HG03095 (cell line): ENCODE measurements around the gene ATP13A1.
A peak's percentile ranks its signal among the peaks of the same experiment; 100 is the strongest.
"Not testable (repeated sequence)": the region's sequence is repeated elsewhere in the genome, so short reads cannot be mapped to it uniquely, and the experiment has no call there.

Experiments used
- ATAC-seq: cut with Tn5 transposase; IDR thresholded peaks from one replicate; pipeline ENCODE4 v1.9.1; 2021; ENCODE audit warnings: moderate library complexity; ENCODE audit not compliant: unreplicated experiment

ATP13A1 gene

DNA sequence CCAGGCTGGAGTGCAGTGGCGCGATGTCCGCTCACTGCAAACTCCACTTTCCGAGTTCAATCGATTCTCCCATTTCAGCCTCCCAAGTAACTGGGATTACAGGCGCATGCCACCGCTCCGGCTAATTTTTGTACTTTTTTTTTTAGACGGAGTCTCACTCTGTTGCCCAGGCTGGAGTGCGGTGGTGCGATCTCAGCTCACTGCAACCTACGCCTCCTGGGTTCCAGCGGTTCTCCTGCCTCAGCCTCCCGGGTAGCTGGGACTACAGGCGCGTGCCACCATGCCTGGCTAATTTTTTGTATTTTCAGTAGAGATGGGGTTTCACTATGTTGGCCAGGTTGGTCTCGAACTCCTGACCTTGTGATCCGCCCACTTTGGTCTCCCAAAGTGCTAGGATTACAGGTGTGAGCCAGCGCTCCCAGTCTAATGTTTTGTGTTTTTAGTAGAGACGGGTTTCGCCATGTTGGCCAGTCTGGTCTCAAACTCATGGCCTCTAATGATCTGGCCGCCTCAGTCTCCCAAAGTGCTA, 2.0 kb upstream of the ATP13A1 start:
- ATAC-seq = not testable (repeated sequence)

- ATAC-seq = no peak
Measured at GRCh38 chr19:19662871-19663255, 613 bp downstream of the ATP13A1 start.

DNA sequence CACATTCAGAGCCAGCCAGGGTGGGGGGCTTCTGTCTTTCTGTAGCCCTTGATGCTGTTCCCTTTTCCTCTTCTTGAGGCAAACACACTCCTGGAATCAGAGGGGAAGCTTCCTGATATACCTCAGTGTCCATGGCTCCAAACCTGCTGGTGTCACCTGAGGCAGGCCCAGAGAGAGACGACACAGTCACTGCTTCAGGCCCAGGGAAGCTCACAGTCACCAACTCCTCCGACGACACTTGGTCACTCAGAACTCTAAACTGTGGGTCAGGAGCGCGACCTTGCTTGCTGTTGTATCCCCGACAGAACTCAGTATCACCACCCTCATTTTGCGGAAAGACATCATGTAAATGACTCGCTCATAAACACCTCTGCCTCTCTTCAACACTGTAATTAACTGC, 1.1 kb downstream of the ATP13A1 start:
- no peak for ATAC-seq

DNA sequence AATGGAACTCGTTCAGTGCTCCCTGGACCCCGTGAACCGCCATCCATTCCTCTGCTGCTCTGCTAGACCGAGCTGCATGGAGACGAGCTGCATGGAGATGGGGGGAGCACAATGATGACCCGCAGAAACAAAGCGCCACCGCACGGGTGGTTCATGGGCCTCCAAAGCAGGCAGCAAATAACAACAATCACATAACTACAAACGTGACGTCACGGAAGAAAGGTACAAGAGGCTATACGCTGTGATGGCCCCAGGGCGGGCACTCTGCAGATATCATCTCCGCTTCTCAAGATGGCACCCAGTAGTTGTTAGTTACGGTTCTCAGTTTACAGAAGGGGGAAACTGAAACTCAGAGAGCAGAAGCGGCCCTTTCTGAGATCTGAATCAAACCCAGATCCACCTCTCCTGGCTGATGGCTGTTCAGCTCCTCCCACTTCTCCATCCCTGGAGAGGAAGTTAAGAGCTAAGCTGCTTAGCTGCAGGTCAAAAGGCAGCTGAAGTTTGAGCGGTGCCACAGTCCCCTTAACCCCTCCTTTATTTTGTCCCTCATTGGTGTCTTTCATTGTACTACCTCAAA, 1.7 kb downstream of the ATP13A1 start:
- ATAC-seq = peak; percentile 40

DNA sequence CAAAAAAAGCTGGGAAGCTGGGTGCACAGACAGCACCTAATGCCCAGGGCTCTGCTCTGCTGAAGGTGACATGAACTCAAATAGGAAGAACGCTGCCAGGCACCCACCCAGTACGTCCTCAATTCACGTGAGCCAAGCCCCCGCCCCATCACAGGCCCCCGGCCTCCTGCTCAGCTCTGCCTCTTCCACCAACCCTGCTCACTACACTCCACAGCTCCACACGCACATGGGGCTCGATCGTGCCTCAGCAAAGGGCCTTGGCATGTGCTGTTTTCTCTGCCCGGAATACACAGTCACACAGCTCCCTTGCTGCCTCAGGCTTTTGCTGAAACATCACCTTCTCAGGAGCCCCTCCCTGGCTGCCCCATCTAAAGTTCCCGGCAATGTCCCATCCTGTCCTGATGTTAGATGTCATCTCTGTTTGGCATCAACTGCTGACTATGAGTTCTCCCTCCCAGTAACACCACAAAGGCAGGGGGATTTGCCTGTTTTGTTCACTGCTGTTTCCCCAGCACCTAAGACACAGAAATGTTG, 2.3 kb downstream of the ATP13A1 start:
- no peak for ATAC-seq

DNA sequence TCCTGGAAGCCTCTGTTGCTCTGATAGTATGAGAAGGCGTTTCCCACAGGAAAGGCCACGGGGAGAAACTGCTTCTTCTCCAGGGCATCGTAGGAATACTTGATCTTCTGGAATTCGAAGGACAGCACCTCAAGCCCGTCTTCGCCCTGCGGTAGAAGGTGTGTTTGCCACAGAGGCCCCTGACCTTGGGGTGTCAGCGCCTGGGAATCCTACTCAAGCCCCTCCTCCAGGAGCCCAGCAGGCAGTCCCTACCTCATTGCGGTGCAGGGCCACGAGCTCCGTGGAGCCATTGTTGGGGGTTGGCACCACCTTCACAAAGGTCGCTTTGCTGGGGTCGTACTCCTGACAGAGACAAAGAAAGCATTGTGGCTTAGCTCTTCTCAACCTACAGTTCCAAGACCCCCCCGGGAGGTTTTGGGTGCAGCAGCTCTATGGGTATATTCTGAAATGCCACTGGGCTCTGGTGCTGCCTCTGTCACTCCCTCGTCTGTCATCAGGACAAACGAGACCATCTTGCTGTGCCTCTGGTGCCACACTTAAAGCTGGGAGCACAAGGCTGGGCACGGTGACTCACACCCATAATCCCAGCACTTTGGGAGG, 3.7 kb downstream of the ATP13A1 start:
- no peak for ATAC-seq

DNA sequence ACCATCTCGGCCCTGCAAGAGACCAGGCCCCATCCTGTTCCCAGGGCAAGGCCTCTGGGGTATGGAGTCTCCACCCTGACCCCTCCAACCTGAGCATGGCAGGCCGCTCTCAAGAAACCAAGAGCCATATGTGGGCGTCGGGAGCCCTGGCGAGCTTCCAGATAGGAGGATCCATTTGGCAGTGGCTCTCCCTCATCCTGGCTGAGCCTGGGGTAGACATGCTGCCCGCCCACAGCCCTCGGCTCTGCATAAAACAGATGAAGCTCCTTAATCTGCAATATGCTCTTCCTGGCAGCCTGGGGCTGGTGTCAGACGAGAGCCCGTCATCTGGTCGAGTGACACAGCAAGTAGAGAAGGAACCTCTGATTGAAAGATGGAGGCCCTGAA, 6.1 kb downstream of the ATP13A1 start:
- ATAC-seq = no peak

GRCh38 chr19:19656451-19657396, 6.8 kb downstream of the ATP13A1 start:
- no peak for ATAC-seq

DNA sequence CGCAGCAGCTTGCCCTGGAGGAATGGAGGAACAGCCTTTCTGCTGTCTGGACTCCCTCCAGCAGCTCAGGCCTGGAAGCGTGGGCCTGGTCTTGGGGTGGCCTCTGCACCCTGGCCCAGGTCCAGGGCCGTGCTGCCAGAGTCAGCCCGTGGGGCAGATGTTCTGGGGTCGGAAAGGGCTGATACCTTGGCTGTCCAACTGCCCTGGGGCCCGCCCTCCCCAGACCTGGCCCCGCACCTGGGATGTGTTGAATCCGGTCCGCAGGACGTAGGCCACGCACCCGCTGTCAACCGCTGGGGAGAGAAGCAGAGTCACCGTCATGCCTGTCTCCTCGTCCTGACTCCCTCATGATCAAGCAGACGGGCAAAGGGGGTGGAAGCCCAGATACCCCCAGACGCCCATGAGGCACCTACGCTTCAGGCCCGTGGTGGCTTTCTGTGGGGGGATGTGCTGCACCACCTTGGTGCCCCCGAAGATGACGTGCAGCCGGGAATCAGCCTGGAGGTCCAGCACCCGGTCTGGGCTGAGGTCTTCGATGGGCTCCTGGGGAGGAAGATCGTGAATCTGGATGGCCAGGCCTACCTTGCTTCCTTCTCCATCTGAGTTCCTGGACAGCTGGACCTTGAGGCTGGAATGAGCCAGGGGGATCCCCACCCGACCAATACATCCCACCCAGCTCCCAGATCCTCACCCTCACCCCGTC, 7.7 kb downstream of the ATP13A1 start:
- ATAC-seq = no peak

DNA sequence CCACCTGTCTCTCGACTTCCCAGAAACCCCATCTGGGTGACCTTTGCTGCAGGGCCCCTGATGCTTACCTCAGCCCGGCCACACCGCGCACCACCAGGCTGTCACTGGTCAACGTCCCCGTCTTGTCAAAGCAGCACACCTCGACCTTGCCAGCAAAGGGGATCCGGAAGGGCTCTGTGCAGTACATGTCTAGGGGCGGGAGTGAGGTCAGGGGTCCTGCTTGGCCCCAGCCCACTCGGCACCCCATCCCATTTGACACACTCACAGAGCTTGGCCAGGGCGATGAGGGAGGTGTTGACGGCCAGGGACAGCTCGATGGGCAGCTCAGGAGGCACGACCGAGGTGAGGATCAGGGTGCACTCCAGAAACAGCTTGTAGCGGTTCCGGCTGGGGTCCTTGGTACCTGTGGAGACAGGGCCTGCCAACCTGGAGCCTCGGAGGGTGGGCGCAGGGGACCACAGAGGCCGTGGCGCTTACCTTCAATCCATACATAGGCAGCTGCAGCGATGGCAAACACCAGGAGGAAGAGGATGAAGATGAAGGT, 8.4 kb downstream of the ATP13A1 start:
- no peak for ATAC-seq

- ATAC-seq = no peak
Measured at GRCh38 chr19:19654441-19654840, 9.0 kb downstream of the ATP13A1 start.

- ATAC-seq = no peak
Measured at GRCh38 chr19:19653597-19654147, 9.8 kb downstream of the ATP13A1 start.

DNA sequence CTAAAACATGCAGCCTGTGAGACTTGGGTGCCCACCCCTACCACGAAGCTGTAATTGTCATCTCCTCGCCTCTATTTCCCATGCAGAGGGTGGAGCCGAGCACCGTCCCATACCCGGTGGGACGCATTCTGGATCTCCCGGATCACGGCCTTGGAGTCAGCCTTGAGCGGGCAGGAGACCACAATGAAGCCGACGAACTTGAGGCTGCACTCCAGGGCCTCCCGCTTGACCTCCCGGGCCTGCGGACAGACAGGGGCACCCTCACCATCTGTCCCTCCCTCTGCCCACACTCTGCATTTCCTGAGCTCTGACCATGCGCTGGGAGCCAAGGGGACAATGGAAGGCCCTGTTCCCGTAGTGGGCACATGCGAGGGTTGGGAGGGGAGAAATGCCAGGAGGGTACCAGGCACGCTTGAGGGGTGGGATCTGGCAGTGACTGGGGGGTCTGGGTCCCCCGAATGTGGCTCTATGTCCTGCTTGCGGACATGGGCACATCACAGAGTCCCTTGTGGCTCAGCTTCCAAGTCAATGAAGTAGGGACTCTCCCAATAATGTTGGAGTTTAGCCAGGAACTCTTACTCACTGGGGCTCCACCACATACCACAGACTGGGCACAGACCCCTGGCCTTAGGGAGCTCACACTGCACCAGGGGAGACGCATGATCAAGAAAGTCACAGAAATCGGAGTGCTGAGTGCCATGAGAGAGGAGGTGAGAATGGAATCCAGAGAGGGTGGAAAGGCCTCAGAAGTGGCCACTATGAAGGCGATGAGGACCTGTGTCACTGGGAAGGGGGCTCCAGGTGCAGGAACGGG, 10.8 kb downstream of the ATP13A1 start:
- ATAC-seq = no peak

- no peak for ATAC-seq
Measured at GRCh38 chr19:19651076-19651475, 12.4 kb downstream of the ATP13A1 start.

DNA sequence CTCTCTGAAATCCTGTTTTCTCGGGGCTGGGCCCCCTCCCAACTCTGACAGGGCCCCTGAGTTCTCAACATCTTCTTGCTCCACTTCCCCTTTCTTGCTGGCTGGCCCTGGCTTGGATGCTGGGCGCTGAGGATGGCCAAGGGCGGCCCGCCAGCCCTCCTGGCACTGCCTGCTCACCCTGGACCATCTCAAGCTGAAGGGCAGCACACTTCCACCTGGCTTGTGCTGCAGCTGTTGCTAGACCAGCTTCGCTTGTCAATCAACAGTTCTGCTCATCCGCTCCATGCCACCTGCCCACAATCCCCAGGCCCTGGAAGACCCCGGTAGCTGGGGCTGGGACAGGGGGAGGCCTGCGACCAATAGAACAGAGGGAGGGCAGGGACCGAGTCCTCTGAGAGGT, 13.1 kb downstream of the ATP13A1 start:
- ATAC-seq = no peak

GRCh38 chr19:19649580-19649995, 13.9 kb downstream of the ATP13A1 start:
- ATAC-seq = no peak

DNA sequence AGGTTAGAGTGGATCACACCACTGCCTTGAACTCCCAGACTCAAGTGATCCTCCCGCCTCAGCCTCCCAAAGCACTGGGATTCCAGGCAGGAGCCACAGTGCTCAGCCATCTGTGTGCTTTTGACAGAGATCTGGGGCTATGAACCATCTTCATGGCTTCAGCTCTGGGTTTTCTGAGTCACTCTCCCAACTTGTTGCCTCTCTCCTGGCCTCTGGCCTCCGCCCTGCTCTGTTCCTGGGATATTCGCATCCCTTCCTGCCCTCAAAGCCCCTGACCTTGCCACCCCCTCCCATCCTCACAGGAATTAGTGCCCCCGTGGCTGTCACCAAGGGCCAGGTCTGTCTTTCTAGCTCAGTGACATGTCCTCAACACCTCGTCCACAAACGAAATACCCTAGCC, 14.3 kb downstream of the ATP13A1 start:
- ATAC-seq = no peak

DNA sequence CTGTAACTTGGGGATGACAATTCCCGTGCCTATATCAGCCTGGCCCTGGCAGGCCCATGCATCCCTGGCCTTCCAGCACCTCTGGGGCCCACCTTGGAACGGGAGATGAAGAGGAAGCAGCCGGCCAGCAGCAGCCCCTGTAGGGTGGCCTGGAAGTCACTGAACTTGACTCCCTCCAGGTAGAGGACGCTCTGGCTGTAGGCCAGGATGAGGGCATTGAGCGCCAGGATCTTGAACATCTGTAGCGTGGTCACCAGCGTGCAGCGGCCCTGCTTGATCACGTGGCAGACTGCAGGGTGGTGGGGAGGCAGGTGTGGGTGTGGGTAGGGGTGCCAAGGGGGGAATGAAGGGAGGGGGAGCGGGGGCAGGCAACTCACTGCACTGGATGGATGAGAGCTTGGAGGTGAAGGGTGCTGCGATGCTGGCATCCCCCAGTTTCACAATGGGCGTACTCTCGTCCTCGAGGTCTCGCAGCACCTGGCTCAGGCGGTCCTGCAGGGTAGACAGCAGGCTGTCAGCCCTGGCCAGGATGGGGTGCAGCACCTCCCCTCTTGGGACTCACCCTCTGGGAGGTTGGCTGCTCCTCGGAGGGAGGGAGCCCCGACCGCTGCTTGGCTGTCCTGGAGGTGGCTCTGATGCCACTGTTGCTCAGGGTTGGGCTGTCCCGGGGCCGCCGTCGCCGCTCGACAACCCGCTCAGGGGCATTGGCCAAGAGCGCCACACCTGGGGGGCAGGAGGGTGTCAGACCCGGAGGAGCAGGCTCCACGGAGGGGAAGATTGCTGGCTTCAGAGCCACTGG, 16.2 kb downstream of the ATP13A1 start:
- no peak for ATAC-seq
